Measurements from ENCODE around the gene AFG1L. TPM values are rescaled to one million over a fixed set of nuclear protein-coding genes. Genes with fewer than 3 reads are reported as not detected.
"Not testable (repeated sequence)": the region's sequence is repeated elsewhere in the genome, so short reads cannot be mapped to it uniquely, and the experiment has no call there.

Gene AFG1L
- total and polyA plus RNA-seq, 7 experiments from 2014 or later: 3.5 to 9.2 (median 6.5) TPM

DNA sequence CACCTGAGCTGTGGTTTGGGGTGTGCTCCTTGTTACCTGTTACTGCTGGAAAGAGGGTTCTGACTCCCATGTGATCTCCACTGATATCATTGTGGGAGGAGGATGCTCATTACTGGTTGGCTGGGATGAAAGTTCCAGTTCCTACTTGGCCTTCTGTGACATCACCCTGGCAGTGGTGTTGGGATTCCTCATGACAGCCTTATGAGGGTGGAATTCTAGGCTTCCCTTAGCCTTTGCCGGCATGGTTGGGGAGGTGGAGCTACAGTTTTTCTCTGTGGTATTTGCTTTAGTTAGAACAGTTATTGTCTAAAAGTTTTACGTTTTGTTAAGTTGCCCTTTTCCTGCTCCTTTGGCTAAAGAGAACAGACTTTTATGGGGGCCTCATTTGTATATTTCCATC is 112.1 kb downstream of the AFG1L start:
- Histone ChIP-seq H3K9me3 (ENCODE audit: control insufficient read depth in 2 of 3, low read length in 3 of 3) (no peaks in the 10 kb centered on the region), H3K4me3 (ENCODE audit: low read length) (no peak overlapping the region), H3K27ac (ENCODE audit: low read depth, low read length) (no peak overlapping the region), H3K27me3 (ENCODE audit: control insufficient read depth in 2 of 2, insufficient read depth in 2 of 2, low read length in 2 of 2) (no peaks in the 10 kb centered on the region), H3K36me3 (ENCODE audit: control insufficient read depth in 2 of 3, insufficient read depth in 3 of 3, low read length in 3 of 3) (no peaks in the 10 kb centered on the region), H3K4me1 (ENCODE audit: control insufficient read depth in 2 of 2, insufficient read depth in 2 of 2, low read length in 2 of 2) (no peaks in the 10 kb centered on the region)
- ChIA-PET CTCF (no interaction called here), POLR2A (no interaction called here)
- Mint-ChIP-seq H3K36me3 (peaks cover 6 to 59% (median 50%) of the 10 kb centered on the region in 5 donors), H3K4me3 (no peak overlapping the region), H3K9me3 (peaks cover 2 to 30% (median 4%) of the 10 kb centered on the region in 11 donors), H3K4me1 (no peaks in the 10 kb centered on the region), H3K27ac (no peak overlapping the region), H3K27me3 (peaks cover 0 to 3% (median 0%) of the 10 kb centered on the region in 5 donors)
- ATAC-seq (no peak), DNase-seq (no peak)
- intact Hi-C loops (cut with micrococcal nuclease): no loop called here

DNA sequence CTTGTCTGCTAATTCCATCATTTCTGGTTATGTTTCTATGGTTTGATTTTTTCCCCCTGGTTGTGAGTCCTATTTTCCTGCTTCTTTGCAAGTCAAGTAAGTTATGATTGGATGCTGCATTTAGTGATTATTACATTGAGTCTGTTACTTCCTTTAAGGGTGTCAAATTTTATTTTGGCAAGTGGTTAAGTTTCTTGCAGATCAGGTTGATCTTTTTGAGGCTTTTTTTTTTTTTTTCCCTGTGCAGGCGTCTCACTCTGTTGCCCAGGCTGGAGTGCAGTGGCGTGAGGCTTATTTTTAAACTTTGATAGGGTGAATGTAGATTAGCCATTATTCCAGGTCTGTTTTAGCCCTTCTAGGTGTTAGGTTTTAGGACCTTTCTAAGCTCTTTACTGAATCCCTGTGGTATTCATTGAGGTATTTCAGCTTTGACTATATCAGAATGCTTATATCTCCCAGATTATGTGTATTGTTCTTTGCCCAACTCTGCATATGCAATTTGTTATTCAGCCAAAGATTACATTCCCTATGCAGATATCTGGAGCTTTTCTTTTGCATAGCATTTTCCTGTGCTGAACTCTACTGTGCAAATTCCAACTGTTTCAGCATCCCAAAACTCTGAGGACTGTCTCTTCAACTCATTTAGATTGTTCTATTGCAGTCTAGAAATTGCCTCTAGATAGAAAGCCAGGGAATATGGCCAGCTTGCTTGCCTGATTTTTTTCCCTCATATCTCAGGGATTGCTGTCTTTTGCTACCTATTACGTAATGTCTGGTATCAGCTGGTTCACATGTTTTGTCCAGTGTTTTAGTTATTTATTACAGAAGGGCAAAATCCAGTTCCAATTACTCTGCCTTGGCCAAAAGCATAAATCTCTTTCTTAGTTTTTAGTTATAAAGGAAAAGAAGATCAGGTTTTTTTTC is 113.3 kb downstream of the AFG1L start:
- H3K36me3 ChIP-seq (ENCODE audit: control insufficient read depth in 2 of 3, insufficient read depth in 3 of 3, low read length in 3 of 3): no peaks in the 10 kb centered on the region
- Mint-ChIP-seq H3K36me3 (peaks cover 9 to 58% (median 53%) of the 10 kb centered on the region in 5 donors), H3K4me3 (no peak overlapping the region), H3K4me1 (no peaks in the 10 kb centered on the region), H3K9me3 (peaks cover 4 to 41% (median 12%) of the 10 kb centered on the region in 11 donors), H3K27ac (no peak overlapping the region), H3K27me3 (peaks cover 0 to 4% (median 0%) of the 10 kb centered on the region in 5 donors)
- H3K4me1 ChIP-seq (ENCODE audit: control insufficient read depth in 2 of 2, insufficient read depth in 2 of 2, low read length in 2 of 2): no peaks in the 10 kb centered on the region
- no peak overlapping the region for H3K27ac ChIP-seq (ENCODE audit: low read depth, low read length)
- H3K4me3 ChIP-seq (ENCODE audit: low read length): no peak overlapping the region
- CTCF ChIA-PET: interaction anchor here (0.9 kb wide), 1 partner anchor 85 kb away, joined by 7 read pairs; no protein-coding TSS in a partner anchor
- intact Hi-C loops (cut with micrococcal nuclease): no loop called here
- H3K27me3 ChIP-seq (ENCODE audit: control insufficient read depth in 2 of 2, insufficient read depth in 2 of 2, low read length in 2 of 2): no peaks in the 10 kb centered on the region
- DNase-seq (no peak), ATAC-seq (no peak)
- POLR2A ChIA-PET: no interaction called here
- no peaks in the 10 kb centered on the region for H3K9me3 ChIP-seq (ENCODE audit: control insufficient read depth in 2 of 3, low read length in 3 of 3)

DNA sequence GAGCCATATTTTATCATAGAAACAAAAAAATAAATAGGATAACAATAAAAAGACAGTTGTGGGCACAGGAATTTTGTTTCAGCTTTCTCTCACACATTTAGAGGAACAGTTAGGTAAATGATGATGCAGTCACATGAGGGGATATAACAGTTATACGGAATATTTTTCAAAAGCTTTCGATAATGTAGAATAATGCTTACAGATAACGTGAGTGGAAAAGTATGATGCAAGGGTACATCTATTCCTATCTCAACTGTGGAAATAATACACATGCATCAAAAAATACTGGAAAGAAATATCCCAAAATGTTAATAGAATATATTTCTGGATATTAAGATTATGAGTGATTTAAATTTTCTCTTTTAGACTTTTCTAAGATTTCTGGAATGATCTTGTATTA is 114.0 kb downstream of the AFG1L start:
- intact Hi-C loops (cut with micrococcal nuclease): no loop called here
- no peak for ATAC-seq
- H3K9me3 ChIP-seq (ENCODE audit: control insufficient read depth in 2 of 3, low read length in 3 of 3): no peaks in the 10 kb centered on the region
- CTCF ChIA-PET: interaction anchor here (0.9 kb wide), 1 partner anchor 84 kb away, joined by 7 read pairs; no protein-coding TSS in a partner anchor
- peaks cover 4 to 48% (median 16%) of the 10 kb centered on the region in 11 donors for H3K9me3 Mint-ChIP-seq
- no peak overlapping the region for H3K4me3 Mint-ChIP-seq
- no peak for DNase-seq
- H3K27me3 Mint-ChIP-seq: peaks cover 0 to 10% (median 0%) of the 10 kb centered on the region in 5 donors
- H3K27ac Mint-ChIP-seq: no peak overlapping the region
- POLR2A ChIA-PET: no interaction called here
- peaks cover 9 to 54% (median 46%) of the 10 kb centered on the region in 5 donors for H3K36me3 Mint-ChIP-seq
- H3K27me3 ChIP-seq (ENCODE audit: control insufficient read depth in 2 of 2, insufficient read depth in 2 of 2, low read length in 2 of 2): no peaks in the 10 kb centered on the region
- no peaks in the 10 kb centered on the region for H3K4me1 Mint-ChIP-seq
- no peaks in the 10 kb centered on the region for H3K4me1 ChIP-seq (ENCODE audit: control insufficient read depth in 2 of 2, insufficient read depth in 2 of 2, low read length in 2 of 2)
- no peak overlapping the region for H3K27ac ChIP-seq (ENCODE audit: low read depth, low read length)
- H3K36me3 ChIP-seq (ENCODE audit: control insufficient read depth in 2 of 3, insufficient read depth in 3 of 3, low read length in 3 of 3): no peaks in the 10 kb centered on the region
- no peak overlapping the region for H3K4me3 ChIP-seq (ENCODE audit: low read length)

DNA sequence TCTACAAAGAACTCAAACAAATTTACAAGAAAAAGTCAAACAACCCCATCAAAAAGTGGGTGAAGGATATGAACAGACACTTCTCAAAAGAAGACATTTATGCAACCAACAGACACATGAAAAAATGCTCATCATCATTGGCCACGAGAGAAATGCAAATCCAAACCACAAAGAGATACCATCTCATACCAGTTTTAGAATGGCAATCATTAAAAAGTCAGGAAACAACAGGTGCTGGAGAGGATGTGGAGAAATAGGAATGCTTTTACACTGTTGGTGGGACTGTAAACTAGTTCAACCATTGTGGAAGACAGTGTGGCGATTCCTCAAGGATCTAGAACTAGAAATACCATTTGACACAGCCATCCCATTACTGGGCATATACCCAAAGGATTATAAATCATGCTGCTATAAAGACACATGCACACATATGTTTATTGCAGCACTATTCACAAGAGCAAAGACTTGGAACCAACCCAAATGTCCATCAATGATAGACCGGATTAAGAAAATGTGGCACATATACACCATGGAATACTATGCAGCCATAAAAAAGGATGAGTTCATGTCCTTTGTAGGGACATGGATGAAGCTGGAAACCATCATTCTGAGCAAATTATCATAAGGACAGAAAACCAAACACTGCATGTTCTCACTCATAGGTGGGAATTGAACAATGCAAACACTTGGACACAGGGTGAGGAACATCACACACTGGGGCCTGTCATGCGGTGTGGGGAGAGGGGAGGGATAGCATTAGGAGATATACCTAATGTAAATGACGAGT is 121.4 kb downstream of the AFG1L start:
- H3K27ac ChIP-seq (ENCODE audit: low read depth, low read length); H3K36me3 ChIP-seq (ENCODE audit: control insufficient read depth in 2 of 3, insufficient read depth in 3 of 3, low read length in 3 of 3); DNase-seq; CTCF ChIA-PET; H3K27ac Mint-ChIP-seq; H3K9me3 ChIP-seq (ENCODE audit: control insufficient read depth in 2 of 3, low read length in 3 of 3); intact Hi-C loops (cut with micrococcal nuclease); ATAC-seq; H3K4me1 Mint-ChIP-seq; H3K4me1 ChIP-seq (ENCODE audit: control insufficient read depth in 2 of 2, insufficient read depth in 2 of 2, low read length in 2 of 2); H3K4me3 Mint-ChIP-seq; POLR2A ChIA-PET; H3K4me3 ChIP-seq (ENCODE audit: low read length); H3K27me3 ChIP-seq (ENCODE audit: control insufficient read depth in 2 of 2, insufficient read depth in 2 of 2, low read length in 2 of 2): not testable (repeated sequence)
- peaks cover 5 to 19% (median 6%) of the 10 kb centered on the region in 5 donors for H3K36me3 Mint-ChIP-seq
- H3K27me3 Mint-ChIP-seq: peaks cover 0 to 29% (median 0%) of the 10 kb centered on the region in 5 donors
- peaks cover 8 to 37% (median 22%) of the 10 kb centered on the region in 11 donors for H3K9me3 Mint-ChIP-seq

DNA sequence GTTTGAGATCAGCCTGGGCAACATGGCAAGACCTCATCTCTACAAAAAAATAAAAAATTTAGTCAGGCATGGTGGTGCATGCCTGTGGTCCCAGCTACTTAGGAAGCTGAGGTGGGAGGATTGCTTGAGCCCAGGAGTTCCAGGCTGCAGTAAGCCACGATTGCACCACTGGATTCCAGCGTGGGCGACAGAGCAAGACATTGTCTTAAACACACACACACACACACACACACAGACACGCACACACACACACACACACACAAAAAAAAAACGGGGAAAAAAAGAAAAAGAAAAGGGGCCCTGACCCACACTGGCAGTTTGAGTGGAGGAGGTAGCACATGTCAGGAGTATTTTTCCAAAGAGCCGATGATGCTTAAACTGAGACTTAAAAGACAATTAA is 122.2 kb downstream of the AFG1L start:
- intact Hi-C loops (cut with micrococcal nuclease): no loop called here
- Mint-ChIP-seq H3K4me3 (no peak overlapping the region), H3K9me3 (peaks cover 8 to 32% (median 17%) of the 10 kb centered on the region in 11 donors), H3K27ac (no peak overlapping the region), H3K36me3 (peaks cover 2 to 16% (median 2%) of the 10 kb centered on the region in 5 donors), H3K4me1 (no peaks in the 10 kb centered on the region), H3K27me3 (peaks cover 0 to 32% (median 0%) of the 10 kb centered on the region in 5 donors)
- Histone ChIP-seq H3K27ac (ENCODE audit: low read depth, low read length) (no peak overlapping the region), H3K36me3 (ENCODE audit: control insufficient read depth in 2 of 3, insufficient read depth in 3 of 3, low read length in 3 of 3) (no peaks in the 10 kb centered on the region), H3K9me3 (ENCODE audit: control insufficient read depth in 2 of 3, low read length in 3 of 3) (no peaks in the 10 kb centered on the region), H3K4me3 (ENCODE audit: low read length) (no peak overlapping the region), H3K27me3 (ENCODE audit: control insufficient read depth in 2 of 2, insufficient read depth in 2 of 2, low read length in 2 of 2) (no peaks in the 10 kb centered on the region), H3K4me1 (ENCODE audit: control insufficient read depth in 2 of 2, insufficient read depth in 2 of 2, low read length in 2 of 2) (no peaks in the 10 kb centered on the region)
- ATAC-seq (no peak), DNase-seq (no peak)
- ChIA-PET POLR2A (no interaction called here), CTCF (no interaction called here)

DNA sequence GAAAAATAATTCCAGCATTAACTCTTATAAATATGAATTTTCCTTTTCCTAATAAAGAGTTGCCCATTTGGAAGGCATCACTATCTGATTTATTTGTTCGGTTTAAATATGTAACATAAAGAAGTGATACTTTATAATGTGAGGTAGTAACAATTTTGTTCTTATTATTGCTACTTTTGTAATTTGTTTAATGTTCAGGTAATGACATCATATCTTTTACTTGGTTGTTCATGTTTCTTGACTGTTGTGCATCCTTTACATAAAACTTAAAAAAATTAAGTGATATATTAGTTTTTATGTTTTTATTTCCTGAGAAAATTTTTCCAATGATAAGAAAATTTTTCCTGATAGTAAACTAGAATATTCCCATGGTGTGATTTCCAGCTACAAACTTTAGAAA is 124.6 kb downstream of the AFG1L start:
- Histone ChIP-seq H3K9me3 (ENCODE audit: control insufficient read depth in 2 of 3, low read length in 3 of 3) (no peaks in the 10 kb centered on the region), H3K27me3 (ENCODE audit: control insufficient read depth in 2 of 2, insufficient read depth in 2 of 2, low read length in 2 of 2) (no peaks in the 10 kb centered on the region), H3K27ac (ENCODE audit: low read depth, low read length) (no peak overlapping the region), H3K4me3 (ENCODE audit: low read length) (no peak overlapping the region), H3K4me1 (ENCODE audit: control insufficient read depth in 2 of 2, insufficient read depth in 2 of 2, low read length in 2 of 2) (no peaks in the 10 kb centered on the region), H3K36me3 (ENCODE audit: control insufficient read depth in 2 of 3, insufficient read depth in 3 of 3, low read length in 3 of 3) (no peaks in the 10 kb centered on the region)
- peaks cover 0 to 4% (median 0%) of the 10 kb centered on the region in 5 donors for H3K36me3 Mint-ChIP-seq
- H3K4me1 Mint-ChIP-seq: no peaks in the 10 kb centered on the region
- H3K27ac Mint-ChIP-seq: no peak overlapping the region
- ATAC-seq (no peak), DNase-seq (no peak)
- H3K27me3 Mint-ChIP-seq: peaks cover 0 to 22% (median 0%) of the 10 kb centered on the region in 5 donors
- ChIA-PET CTCF (no interaction called here), POLR2A (interaction anchor here (0.6 kb wide), 1 partner anchor 79 kb away, joined by 3 read pairs; no protein-coding TSS in a partner anchor)
- H3K4me3 Mint-ChIP-seq: no peak overlapping the region
- peaks cover 0 to 10% (median 5%) of the 10 kb centered on the region in 11 donors for H3K9me3 Mint-ChIP-seq
- intact Hi-C loops (cut with micrococcal nuclease): no loop called here

All from naive thymus-derived CD4-positive, alpha-beta T cell (primary cell).